Body of pancreas (tissue), 4 donors: ENCODE measurements around the gene POU4F3. TPM values are rescaled to one million over a fixed set of nuclear protein-coding genes. Genes with fewer than 3 reads are reported as not detected.
"Not testable (repeated sequence)": the region's sequence is repeated elsewhere in the genome, so short reads cannot be mapped to it uniquely, and the experiment has no call there.

Experiments used
- ATAC-seq: fragments of 150-250 bp; one replicate; pipeline ENCODE4 v1.9.1; 2016
- DNase-seq, 4 donors: peaks; one replicate each; pipeline ENCODE4 v3.0.0-alpha.2; 2019
- H3K27ac ChIP-seq, 4 donors: fragments of 200-600 bp; sonication (generic); 1 replicate in 3 of 4; 2 replicates in 1 of 4; pipeline versions ENCODE4 v1.5.1 to v1.6.1; 2016 to 2019; ENCODE audit warnings: mild to moderate bottlenecking in 1 of 4, mixed read lengths in 1 of 4, moderate library complexity in 1 of 4
- H3K27me3 ChIP-seq, 2 donors: fragments of 200-600 bp; sonication (generic); one replicate each; pipeline ENCODE4 v1.6.0; 2016; ENCODE audit warnings: mild to moderate bottlenecking in 1 of 2
- H3K36me3 ChIP-seq, 2 donors: fragments of 200-600 bp; sonication (generic); replicated peaks in 1 of 2; 2 replicates each; pipeline ENCODE4 v1.5.1; 2016; ENCODE audit warnings: low read depth in 2 of 2; ENCODE audit not compliant: insufficient read depth in 1 of 2
- H3K4me1 ChIP-seq: fragments of 200-600 bp; sonication (generic); one replicate; pipeline ENCODE4 v1.6.0; 2016
- H3K4me3 ChIP-seq, 2 donors: fragments of 200-600 bp; sonication (generic); 1 replicate in 1 of 2; 2 replicates in 1 of 2; pipeline ENCODE4 v1.5.1; 2016 to 2019
- H3K9me3 ChIP-seq, 3 donors: fragments of 200-600 bp; sonication (generic); 1 replicate in 2 of 3; 2 replicates in 1 of 3; pipeline ENCODE4 v1.5.1; 2016
- POLR2A ChIP-seq, 3 donors: fragments of 450-650 bp; IDR thresholded peaks; one replicate each; pipeline ENCODE4 v1.6.1; 2016; ENCODE audit warnings: antibody characterized with exemption in 3 of 3, mild to moderate bottlenecking in 2 of 3
- WGBS, 2 donors: methylation state at CpG; one replicate each; pipeline ENCODE4 v1.1.5; 2017; 5-methylcytosine and 5-hydroxymethylcytosine counted together
- intact Hi-C: fragments of 100-400 bp; cut with DNase I; formaldehyde crosslinking; loops from one replicate; pipeline ENCODE4 v1.15.1; 2023
- total RNA-seq, 2 donors: library from RNA; depleted of rRNA; stranded (reverse); fragments of >200 nt; gene quantifications; one replicate each; pipeline ENCODE4 v1.1.0, GENCODE V29; 2016
- TF ChIP-seq, protein P1 (sequence below), 7 experiments: fragments of 450-650 bp in 4 of 7; fragments of 200-600 bp in 3 of 7; sonication (generic) in 3 of 7; IDR thresholded peaks; one replicate each; pipeline ENCODE4 v1.5.1; 2016 to 2019; ENCODE audit warnings: antibody characterized with exemption in 7 of 7

POU4F3 gene, protein sequence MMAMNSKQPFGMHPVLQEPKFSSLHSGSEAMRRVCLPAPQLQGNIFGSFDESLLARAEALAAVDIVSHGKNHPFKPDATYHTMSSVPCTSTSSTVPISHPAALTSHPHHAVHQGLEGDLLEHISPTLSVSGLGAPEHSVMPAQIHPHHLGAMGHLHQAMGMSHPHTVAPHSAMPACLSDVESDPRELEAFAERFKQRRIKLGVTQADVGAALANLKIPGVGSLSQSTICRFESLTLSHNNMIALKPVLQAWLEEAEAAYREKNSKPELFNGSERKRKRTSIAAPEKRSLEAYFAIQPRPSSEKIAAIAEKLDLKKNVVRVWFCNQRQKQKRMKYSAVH
- under 1 TPM in 1 of 2 donors, not detected in 1; 0.52 TPM for total RNA-seq

DNA sequence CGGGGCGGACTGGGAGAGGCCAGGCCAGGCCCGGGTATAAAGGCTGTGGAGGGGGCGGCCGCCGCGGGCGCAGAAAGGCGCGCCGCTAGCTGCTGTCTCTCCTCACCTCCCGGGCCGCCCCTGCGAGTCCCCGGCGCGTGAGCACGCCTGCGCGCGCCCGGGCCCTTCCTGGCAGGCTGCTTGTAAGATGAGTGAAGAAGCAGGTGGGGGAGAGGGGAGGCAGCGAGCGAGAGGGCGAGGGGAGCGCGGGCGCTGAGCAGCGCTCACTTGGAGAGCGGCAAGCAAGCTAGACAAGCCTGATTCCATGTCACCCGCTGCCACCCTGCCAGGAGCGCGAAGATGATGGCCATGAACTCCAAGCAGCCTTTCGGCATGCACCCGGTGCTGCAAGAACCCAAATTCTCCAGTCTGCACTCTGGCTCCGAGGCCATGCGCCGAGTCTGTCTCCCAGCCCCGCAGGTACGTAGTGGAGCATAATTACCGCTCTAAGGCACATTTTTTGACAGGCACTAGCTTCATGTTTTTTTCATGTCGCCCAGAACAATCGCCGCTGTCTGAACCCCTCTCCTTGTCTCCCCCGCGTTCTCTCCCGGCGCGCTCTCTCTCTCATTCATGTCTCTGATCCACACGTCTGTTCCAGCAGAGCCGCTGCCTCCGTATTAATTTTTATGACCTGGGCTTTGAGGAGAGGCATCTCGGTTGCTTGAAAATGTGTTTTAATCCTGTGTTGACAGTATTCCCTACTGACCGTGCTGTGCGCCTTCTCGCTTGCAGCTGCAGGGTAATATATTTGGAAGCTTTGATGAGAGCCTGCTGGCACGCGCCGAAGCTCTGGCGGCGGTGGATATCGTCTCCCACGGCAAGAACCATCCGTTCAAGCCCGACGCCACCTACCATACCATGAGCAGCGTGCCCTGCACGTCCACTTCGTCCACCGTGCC, at the start of gene POU4F3:
Gene POU4F3, plus strand, starts transcription at position 66 of the 941 bp plus-strand sequence. Its CDS starts 274 bp downstream, at position 340.
- H3K27ac ChIP-seq: no peak within 1 kb of the TSS

DNA sequence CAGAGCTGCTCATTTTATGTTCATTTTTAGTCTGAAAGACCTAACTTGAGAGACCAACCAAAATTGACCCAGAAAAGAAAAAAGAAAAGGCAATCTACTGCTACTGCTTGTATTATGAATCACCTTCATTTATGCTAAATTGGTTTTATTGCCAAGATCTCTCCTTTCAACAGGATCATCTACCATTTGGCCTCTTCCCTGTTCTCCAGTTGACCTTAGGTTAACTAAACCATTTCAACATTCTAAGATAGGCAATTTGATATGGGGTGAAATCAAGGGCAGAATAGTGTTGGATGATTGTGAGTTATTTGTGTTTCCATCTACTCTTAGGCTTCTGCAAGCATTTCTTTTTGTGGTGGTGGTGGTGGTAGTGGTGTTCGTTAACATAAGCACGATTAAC, 48.3 kb upstream of the POU4F3 start:
- ATAC-seq: no peak
- Histone ChIP-seq H3K36me3 (no peaks in the 10 kb centered on the region), H3K27me3 (no peaks in the 10 kb centered on the region), H3K27ac (no peak overlapping the region), H3K9me3 (no peaks in the 10 kb centered on the region), H3K4me3 (no peak overlapping the region), H3K4me1 (no peaks in the 10 kb centered on the region)
- TF ChIP-seq POLR2A (IDR thresholded peaks at IDR 0.05): no peak
- TF ChIP-seq, protein P1, sequence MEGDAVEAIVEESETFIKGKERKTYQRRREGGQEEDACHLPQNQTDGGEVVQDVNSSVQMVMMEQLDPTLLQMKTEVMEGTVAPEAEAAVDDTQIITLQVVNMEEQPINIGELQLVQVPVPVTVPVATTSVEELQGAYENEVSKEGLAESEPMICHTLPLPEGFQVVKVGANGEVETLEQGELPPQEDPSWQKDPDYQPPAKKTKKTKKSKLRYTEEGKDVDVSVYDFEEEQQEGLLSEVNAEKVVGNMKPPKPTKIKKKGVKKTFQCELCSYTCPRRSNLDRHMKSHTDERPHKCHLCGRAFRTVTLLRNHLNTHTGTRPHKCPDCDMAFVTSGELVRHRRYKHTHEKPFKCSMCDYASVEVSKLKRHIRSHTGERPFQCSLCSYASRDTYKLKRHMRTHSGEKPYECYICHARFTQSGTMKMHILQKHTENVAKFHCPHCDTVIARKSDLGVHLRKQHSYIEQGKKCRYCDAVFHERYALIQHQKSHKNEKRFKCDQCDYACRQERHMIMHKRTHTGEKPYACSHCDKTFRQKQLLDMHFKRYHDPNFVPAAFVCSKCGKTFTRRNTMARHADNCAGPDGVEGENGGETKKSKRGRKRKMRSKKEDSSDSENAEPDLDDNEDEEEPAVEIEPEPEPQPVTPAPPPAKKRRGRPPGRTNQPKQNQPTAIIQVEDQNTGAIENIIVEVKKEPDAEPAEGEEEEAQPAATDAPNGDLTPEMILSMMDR (IDR thresholded peaks at IDR 0.05): no peak
- intact Hi-C loops: loop anchor here (5.0 kb wide), 1 partner anchor 137 kb away; no protein-coding TSS in a partner anchor
- DNase-seq: no peak
- WGBS, 2 donors: 89 to 91% methylated on average over 2 of the region's 2 CpGs

More for the DNA sequence above, at the start of gene POU4F3:
- no peaks in the 10 kb centered on the region for H3K36me3 ChIP-seq
- H3K4me3 ChIP-seq: no peak within 1 kb of the TSS
- peaks cover 7% of the 10 kb centered on the region for H3K4me1 ChIP-seq
- ATAC-seq: no peak
- peaks cover 0 to 40% of the 10 kb centered on the region in 2 donors for H3K27me3 ChIP-seq
- no peaks in the 10 kb centered on the region for H3K9me3 ChIP-seq
- no peak for DNase-seq
- 2 to 4% methylated on average over 53 to 70 of the region's 70 CpGs for WGBS, 2 donors
- intact Hi-C loops: no loop called here
- TF ChIP-seq, protein P1 (IDR thresholded peaks at IDR 0.05): no peak
- TF ChIP-seq POLR2A (IDR thresholded peaks at IDR 0.05): no peak

DNA sequence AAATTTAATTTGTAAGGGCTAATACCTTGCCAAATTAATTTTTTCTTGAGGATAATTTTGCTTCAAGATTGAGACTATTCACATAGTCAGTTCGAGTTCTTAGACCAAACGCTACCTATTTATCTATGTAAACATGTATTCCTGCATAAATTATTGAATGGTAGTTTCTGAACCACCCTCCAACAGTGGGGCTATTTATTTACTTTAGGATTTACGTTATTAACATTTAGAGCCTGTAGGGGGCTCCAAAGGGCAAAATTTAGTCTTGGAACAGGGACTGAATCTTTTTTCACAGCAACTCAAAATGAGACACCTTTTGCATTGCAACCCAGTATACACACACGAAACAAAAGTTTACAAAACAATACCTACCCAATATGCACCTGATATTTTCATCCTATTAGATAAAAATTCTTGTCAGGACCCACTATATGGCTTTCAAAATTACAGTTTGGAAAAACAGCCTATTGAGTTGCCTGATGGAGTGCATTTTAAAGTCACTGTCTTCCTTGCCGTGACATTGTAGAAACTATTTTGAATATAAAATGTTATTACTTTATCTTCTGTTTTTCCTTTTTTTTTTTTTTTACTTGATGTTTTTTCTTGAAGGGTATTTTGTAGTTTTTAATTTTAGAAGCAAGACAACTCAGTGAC, 47.1 kb upstream of the POU4F3 start:
- no peak overlapping the region for H3K4me3 ChIP-seq
- H3K27ac ChIP-seq: no peak overlapping the region
- intact Hi-C loops: loop anchor here (5.0 kb wide), 1 partner anchor 136 kb away; no protein-coding TSS in a partner anchor
- no peaks in the 10 kb centered on the region for H3K4me1 ChIP-seq
- no peaks in the 10 kb centered on the region for H3K9me3 ChIP-seq
- ATAC-seq (peak; percentile 35), DNase-seq (peak in 1 of 4 donors; percentile 22)
- WGBS, 2 donors: 21 to 26% methylated on average over 5 of the region's 5 CpGs
- no peaks in the 10 kb centered on the region for H3K36me3 ChIP-seq
- TF ChIP-seq POLR2A (IDR thresholded peaks at IDR 0.05): no peak
- TF ChIP-seq, protein P1 (IDR thresholded peaks at IDR 0.05): peak; percentile 25 to 58 (median 51)
- no peaks in the 10 kb centered on the region for H3K27me3 ChIP-seq

DNA sequence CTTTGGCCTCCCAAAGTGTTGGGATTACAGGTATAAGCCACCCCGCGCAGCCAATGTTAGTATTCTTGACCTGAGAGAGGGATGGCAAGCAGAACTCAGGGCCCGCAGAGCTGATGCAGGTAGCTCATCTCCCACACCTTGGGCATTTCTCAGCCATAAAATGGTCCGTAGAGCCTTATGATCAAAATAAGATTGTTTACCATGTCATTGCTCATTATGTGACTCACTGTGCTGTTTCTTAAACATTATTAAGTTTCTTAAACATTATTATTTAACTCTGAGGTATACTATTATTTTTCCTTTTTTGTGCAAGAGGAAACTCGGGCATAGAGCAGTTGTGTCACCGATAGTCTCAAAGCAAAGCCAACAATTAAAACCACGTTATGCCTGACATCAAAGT, 42.4 kb upstream of the POU4F3 start:
- DNase-seq (no peak), ATAC-seq (no peak)
- Histone ChIP-seq H3K4me1 (no peaks in the 10 kb centered on the region), H3K36me3 (no peaks in the 10 kb centered on the region), H3K27ac (no peak overlapping the region), H3K27me3 (no peaks in the 10 kb centered on the region), H3K4me3 (no peak overlapping the region), H3K9me3 (no peaks in the 10 kb centered on the region)
- 68 to 73% methylated on average over 7 of the region's 7 CpGs for WGBS, 2 donors
- TF ChIP-seq, protein P1 (IDR thresholded peaks at IDR 0.05): no peak
- TF ChIP-seq POLR2A (IDR thresholded peaks at IDR 0.05): no peak
- intact Hi-C loops: no loop called here

DNA sequence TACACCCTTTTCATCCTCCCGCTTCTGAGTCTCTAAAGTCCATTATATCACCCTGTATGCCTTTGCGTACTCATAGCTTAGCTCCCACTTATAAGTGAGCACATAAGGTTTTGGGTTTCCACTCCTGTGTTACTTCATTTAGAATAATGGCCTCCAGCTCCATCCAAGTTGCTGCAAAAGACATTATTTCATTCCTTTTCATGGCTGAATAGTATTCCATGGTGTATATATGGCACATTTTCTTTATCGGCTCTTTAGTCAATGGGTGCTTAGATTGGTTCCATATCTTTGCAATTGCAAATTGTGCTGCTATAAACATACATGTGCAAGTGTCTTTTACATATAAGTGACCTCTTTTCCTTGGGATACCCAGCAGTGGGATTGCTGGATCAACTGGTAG, 39.7 kb upstream of the POU4F3 start:
- H3K36me3 ChIP-seq, H3K27ac ChIP-seq, intact Hi-C loops, H3K9me3 ChIP-seq, DNase-seq, H3K4me1 ChIP-seq, H3K4me3 ChIP-seq, ATAC-seq, H3K27me3 ChIP-seq: not testable (repeated sequence)
- WGBS, 2 donors: 94 to 96% methylated on average over 3 of the region's 3 CpGs
